Keratinocyte (primary cell): ENCODE data around the gene AHNAK. TPM values are rescaled to one million over a fixed set of nuclear protein-coding genes. Genes with fewer than 3 reads are reported as not detected.
"Not testable (repeated sequence)": the region's sequence is repeated elsewhere in the genome, so short reads cannot be mapped to it uniquely, and the experiment has no call there.

Experiments used
- DNase-seq: peaks from one replicate; pipeline ENCODE4 v3.0.0-alpha.2; 2011; ENCODE audit warnings: low read depth, missing footprints, low spot score
- FAIRE-seq: peaks from 2 replicates; lab custom pipeline; 2011; peaks lifted over from hg19 to GRCh38; lab: Jason Lieb, UNC
- H2AFZ ChIP-seq: 2 replicates; pipeline ENCODE4 v1.6.0; 2012; ENCODE audit warnings: low read length, control low read depth, inconsistent platforms; ENCODE audit not compliant: control insufficient read depth
- H3K27ac ChIP-seq: 2 replicates; pipeline ENCODE4 v1.5.1; 2011; ENCODE audit warnings: low read length; ENCODE audit not compliant: control insufficient read depth, insufficient read depth
- H3K27me3 ChIP-seq: 3 replicates; pipeline ENCODE4 v1.6.0; 2011; ENCODE audit warnings: low read length; ENCODE audit not compliant: control insufficient read depth, insufficient read depth; ENCODE audit errors: extremely low read depth
- H3K36me3 ChIP-seq, 2 experiments: 2 replicates in 1 of 2; 3 replicates in 1 of 2; pipeline ENCODE4 v1.5.1; 2011; ENCODE audit warnings: low read length in 2 of 2, mild to moderate bottlenecking in 1 of 2; ENCODE audit not compliant: control insufficient read depth in 2 of 2, insufficient read depth in 2 of 2; ENCODE audit errors: extremely low read depth in 1 of 2
- H3K4me1 ChIP-seq: 3 replicates; pipeline ENCODE4 v1.5.1; 2011; ENCODE audit warnings: low read length; ENCODE audit not compliant: control insufficient read depth, insufficient read depth; ENCODE audit errors: extremely low read depth
- H3K4me2 ChIP-seq: 3 replicates; pipeline ENCODE4 v1.6.0; 2011; ENCODE audit warnings: low read depth, low read length; ENCODE audit not compliant: control insufficient read depth, insufficient read depth; ENCODE audit errors: extremely low read depth
- H3K4me3 ChIP-seq, 3 experiments: fragments of 200-600 bp in 1 of 3; sonication (generic) in 1 of 3; 2 replicates in 2 of 3; 3 replicates in 1 of 3; pipeline ENCODE4 v1.5.1; 2011 to 2016; ENCODE audit warnings: low read length in 3 of 3, mild to moderate bottlenecking in 3 of 3, control low read depth in 2 of 3, inconsistent platforms in 1 of 3, low read depth in 1 of 3, mixed read lengths in 1 of 3, mixed run types in 1 of 3, moderate library complexity in 1 of 3; ENCODE audit not compliant: control insufficient read depth in 2 of 3, insufficient read depth in 2 of 3; ENCODE audit errors: extremely low read depth in 1 of 3
- H3K79me2 ChIP-seq: 2 replicates; pipeline ENCODE4 v1.6.0; 2012; ENCODE audit warnings: low read length; ENCODE audit not compliant: control insufficient read depth, insufficient read depth
- H3K9ac ChIP-seq: 3 replicates; pipeline ENCODE4 v1.6.0; 2011; ENCODE audit warnings: low read length; ENCODE audit not compliant: control insufficient read depth, insufficient read depth; ENCODE audit errors: extremely low read depth
- H3K9me1 ChIP-seq: 3 replicates; pipeline ENCODE4 v1.6.0; 2011; ENCODE audit warnings: low read length; ENCODE audit not compliant: control insufficient read depth, insufficient read depth; ENCODE audit errors: extremely low read depth
- H3K9me3 ChIP-seq: 2 replicates; pipeline ENCODE4 v1.5.1; 2012; ENCODE audit warnings: low read depth, low read length; ENCODE audit not compliant: control insufficient read depth
- H4K20me1 ChIP-seq: 3 replicates; pipeline ENCODE4 v1.6.0; 2011; ENCODE audit warnings: low read length; ENCODE audit not compliant: control insufficient read depth, insufficient read depth; ENCODE audit errors: extremely low read depth
- EZH2 ChIP-seq: IDR thresholded peaks from one replicate; pipeline ENCODE4 v1.6.1; 2012; ENCODE audit warnings: inconsistent platforms, mild to moderate bottlenecking, low read length, moderate library complexity
- dilution Hi-C: fragments of 300-500 bp; cut with MboI; formaldehyde crosslinking; loops from one replicate; pipeline ENCODE4 v1.7.0; 2020; ENCODE audit warnings: low sequenced_read_pairs; ENCODE audit not compliant: extremely low pct_ligation_motif_present
- polyA plus RNA-seq, 5 experiments: library from polyadenylated mRNA; depleted of rRNA in 3 of 5; stranded (reverse) in 3 of 5; stranded (forward) in 1 of 5; unstranded in 1 of 5; fragments of >200 nt; gene quantifications; 1 replicate in 1 of 5; 2 replicates in 3 of 5; 3 replicates in 1 of 5; pipeline versions ENCODE4 v1.2.1 to v1.2.3, GENCODE V29; 2011 to 2012; ENCODE audit warnings: missing spikeins in 2 of 5, low read depth in 1 of 5, low replicate concordance in 1 of 5
- TF ChIP-seq, protein P1 (sequence below), 3 experiments: IDR thresholded peaks in 1 of 3; conservative IDR thresholded peaks in 1 of 3; optimal IDR thresholded peaks in 1 of 3; 2 replicates in 2 of 3; 3 replicates in 1 of 3; pipeline versions ENCODE3 to v1.5.1; 2011; ENCODE audit warnings: low read length in 3 of 3, mild to moderate bottlenecking in 3 of 3, moderate library complexity in 2 of 3, control low read depth in 1 of 3, inconsistent platforms in 1 of 3; ENCODE audit not compliant: insufficient read depth in 2 of 3; ENCODE audit errors: extremely low read depth in 1 of 3

The AHNAK gene
- polyA plus RNA-seq, 1 donor (not counting 4 experiments of a cell fraction or from before 2014, with no cell fraction given) = 220 TPM

GRCh38 chr11:62553080-62553838, 6.7 kb upstream of the AHNAK start:
- TF ChIP-seq, protein P1, sequence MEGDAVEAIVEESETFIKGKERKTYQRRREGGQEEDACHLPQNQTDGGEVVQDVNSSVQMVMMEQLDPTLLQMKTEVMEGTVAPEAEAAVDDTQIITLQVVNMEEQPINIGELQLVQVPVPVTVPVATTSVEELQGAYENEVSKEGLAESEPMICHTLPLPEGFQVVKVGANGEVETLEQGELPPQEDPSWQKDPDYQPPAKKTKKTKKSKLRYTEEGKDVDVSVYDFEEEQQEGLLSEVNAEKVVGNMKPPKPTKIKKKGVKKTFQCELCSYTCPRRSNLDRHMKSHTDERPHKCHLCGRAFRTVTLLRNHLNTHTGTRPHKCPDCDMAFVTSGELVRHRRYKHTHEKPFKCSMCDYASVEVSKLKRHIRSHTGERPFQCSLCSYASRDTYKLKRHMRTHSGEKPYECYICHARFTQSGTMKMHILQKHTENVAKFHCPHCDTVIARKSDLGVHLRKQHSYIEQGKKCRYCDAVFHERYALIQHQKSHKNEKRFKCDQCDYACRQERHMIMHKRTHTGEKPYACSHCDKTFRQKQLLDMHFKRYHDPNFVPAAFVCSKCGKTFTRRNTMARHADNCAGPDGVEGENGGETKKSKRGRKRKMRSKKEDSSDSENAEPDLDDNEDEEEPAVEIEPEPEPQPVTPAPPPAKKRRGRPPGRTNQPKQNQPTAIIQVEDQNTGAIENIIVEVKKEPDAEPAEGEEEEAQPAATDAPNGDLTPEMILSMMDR (optimal IDR thresholded peaks at IDR 0.05 in 1 of 3, IDR thresholded peaks at IDR 0.05 in 1 of 3, conservative IDR thresholded peaks at IDR 0.05 in 1 of 3; ENCODE audit: extremely low read depth in 1 of 3, insufficient read depth in 2 of 3, low read length in 3 of 3) = no peak
- TF ChIP-seq EZH2 = no peak
- no peaks in the 10 kb centered on the region for H3K27me3 ChIP-seq
- dilution Hi-C loops = no loop called here
- H3K9ac ChIP-seq = peak overlapping the region; percentile 88
- peak overlapping the region; percentile 3 to 65 (median 50) for H3K4me3 ChIP-seq
- no peaks in the 10 kb centered on the region for H3K9me3 ChIP-seq
- no peak overlapping the region for H2AFZ ChIP-seq
- H4K20me1 ChIP-seq = peaks cover 7% of the 10 kb centered on the region
- FAIRE-seq (peak; percentile 65), DNase-seq (no peak)
- peaks cover 81% of the 10 kb centered on the region for H3K4me1 ChIP-seq
- no peaks in the 10 kb centered on the region for H3K79me2 ChIP-seq
- peaks cover 0 to 4% of the 10 kb centered on the region in 2 experiments for H3K36me3 ChIP-seq
- H3K9me1 ChIP-seq = peaks cover 2% of the 10 kb centered on the region
- peak overlapping the region; percentile 97 for H3K27ac ChIP-seq
- peak overlapping the region; percentile 96 for H3K4me2 ChIP-seq

DNA sequence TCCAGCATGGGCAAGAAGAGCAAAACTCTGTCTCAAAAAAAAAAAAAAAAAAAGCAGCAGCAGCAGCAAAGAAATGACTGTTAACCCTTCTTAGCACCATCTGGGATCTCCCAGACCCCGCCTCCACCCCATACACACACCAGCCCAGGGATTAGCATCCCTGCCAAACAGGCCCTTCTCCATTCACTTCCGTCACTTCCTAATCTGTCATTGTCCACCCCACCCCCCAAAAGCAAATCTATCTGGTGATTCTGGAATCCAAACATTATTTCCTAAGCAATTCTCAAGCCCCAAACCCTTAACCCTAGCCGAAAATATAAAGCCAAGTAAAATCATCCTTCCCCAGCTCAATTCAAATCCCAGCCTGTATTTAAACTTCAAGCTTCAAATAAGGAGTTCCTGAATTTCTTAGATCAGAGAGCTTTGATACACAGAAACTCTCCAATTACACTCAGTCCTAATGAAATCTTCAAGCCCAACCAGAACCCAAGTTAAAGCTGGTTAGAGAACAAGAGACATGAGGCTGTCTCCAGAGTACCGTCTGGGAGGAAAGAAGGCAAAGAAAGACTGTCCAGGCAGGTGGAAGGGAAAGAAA, 6.0 kb upstream of the AHNAK start:
- FAIRE-seq = no peak
- H3K4me2 ChIP-seq = peak overlapping the region; percentile 96
- H3K27me3 ChIP-seq = no peaks in the 10 kb centered on the region
- no peak for TF ChIP-seq EZH2
- TF ChIP-seq, protein P1 (optimal IDR thresholded peaks at IDR 0.05 in 1 of 3, IDR thresholded peaks at IDR 0.05 in 1 of 3, conservative IDR thresholded peaks at IDR 0.05 in 1 of 3; ENCODE audit: extremely low read depth in 1 of 3, insufficient read depth in 2 of 3, low read length in 3 of 3) = no peak
- no peak for DNase-seq
- peaks cover 7% of the 10 kb centered on the region for H4K20me1 ChIP-seq
- H3K9me1 ChIP-seq = peaks cover 2% of the 10 kb centered on the region
- peaks cover 79% of the 10 kb centered on the region for H3K4me1 ChIP-seq
- no peaks in the 10 kb centered on the region for H3K79me2 ChIP-seq
- peaks cover 0 to 4% of the 10 kb centered on the region in 2 experiments for H3K36me3 ChIP-seq
- H3K4me3 ChIP-seq = peak overlapping the region in 2 of 3 experiments; percentile 50 to 65
- peak overlapping the region; percentile 97 for H3K27ac ChIP-seq
- H2AFZ ChIP-seq = no peak overlapping the region
- no peaks in the 10 kb centered on the region for H3K9me3 ChIP-seq
- dilution Hi-C loops = no loop called here
- peak overlapping the region; percentile 88 for H3K9ac ChIP-seq

GRCh38 chr11:62550478-62550877, 3.9 kb upstream of the AHNAK start:
- H4K20me1 ChIP-seq, H3K27ac ChIP-seq, DNase-seq, H3K4me2 ChIP-seq, FAIRE-seq, H3K9me1 ChIP-seq, H3K9ac ChIP-seq, dilution Hi-C loops, H3K27me3 ChIP-seq, H2AFZ ChIP-seq, H3K9me3 ChIP-seq, H3K4me3 ChIP-seq, H3K36me3 ChIP-seq: not testable (repeated sequence)
- Histone ChIP-seq H3K4me1 (peaks cover 59% of the 10 kb centered on the region), H3K79me2 (peaks cover 11% of the 10 kb centered on the region)
